SK-N-SH (cell line): ENCODE measurements around the gene CACNA1D. TPM values are rescaled to one million over a fixed set of nuclear protein-coding genes. Genes with fewer than 3 reads are reported as not detected.

ENCODE experiments used
- CTCF ChIA-PET: fragments of 300-600, 350-600 bp; formaldehyde crosslinking; extraction: SDS; loops from one replicate; lab custom pipeline; 2021; lab: Yijun Ruan, JAX
- POLR2A ChIA-PET: fragments of 350-600 bp; sonication (Branson Sonifier 250); formaldehyde crosslinking; extraction: SDS; loops from one replicate; lab custom pipeline; 2020; ENCODE audit warnings: antibody characterized with exemption, inconsistent platforms; lab: Yijun Ruan, JAX
- DNase-seq: peaks from one replicate; pipeline ENCODE4 v3.0.0; 2012
- H2AFZ ChIP-seq: fragments of 200-600 bp; sonication (generic); 2 replicates; pipeline ENCODE4 v1.8.1; 2016; ENCODE audit warnings: antibody characterized with exemption, mild to moderate bottlenecking, low read depth
- H3F3A ChIP-seq: fragments of 200-600 bp; sonication (generic); replicated peaks from 2 replicates; pipeline ENCODE3; 2016; ENCODE audit warnings: antibody characterized with exemption, mild to moderate bottlenecking; ENCODE audit not compliant: insufficient read depth
- H3K27ac ChIP-seq, 2 experiments: fragments of 200-500 bp in 1 of 2; fragments of 200-600 bp in 1 of 2; sonication (Bioruptor generic) in 1 of 2; sonication (generic), shearing (Covaris generic) in 1 of 2; 2 replicates each; pipeline versions ENCODE4 v1.5.1 to v1.6.1; 2014 to 2016; ENCODE audit warnings: low read depth in 2 of 2, inconsistent platforms in 1 of 2, low read length in 1 of 2, mild to moderate bottlenecking in 1 of 2, mixed read lengths in 1 of 2
- H3K27me3 ChIP-seq: fragments of 200-600 bp; sonication (generic), shearing (Covaris generic); 2 replicates; pipeline ENCODE4 v1.6.1; 2016; ENCODE audit warnings: mixed run types; ENCODE audit not compliant: insufficient read depth
- H3K36me3 ChIP-seq, 2 experiments: fragments of 200-500 bp in 1 of 2; fragments of 200-600 bp in 1 of 2; sonication (Bioruptor generic) in 1 of 2; sonication (generic) in 1 of 2; replicated peaks in 1 of 2; 2 replicates each; pipeline versions ENCODE3 to v1.5.1; 2014 to 2016; ENCODE audit warnings: low read length in 1 of 2, mild to moderate bottlenecking in 1 of 2; ENCODE audit not compliant: insufficient read depth in 2 of 2, control insufficient read depth in 1 of 2
- H3K4me1 ChIP-seq, 2 experiments: fragments of 200-500 bp in 1 of 2; fragments of 200-600 bp in 1 of 2; sonication (Bioruptor generic) in 1 of 2; sonication (generic), shearing (Covaris generic) in 1 of 2; 2 replicates each; pipeline versions ENCODE4 v1.5.1 to v1.6.1; 2014 to 2016; ENCODE audit warnings: low read depth in 1 of 2, low read length in 1 of 2, mixed run types in 1 of 2; ENCODE audit not compliant: insufficient read depth in 2 of 2, control insufficient read depth in 1 of 2
- H3K4me2 ChIP-seq: fragments of 200-600 bp; sonication (generic), shearing (Covaris generic); 2 replicates; pipeline ENCODE4 v1.6.1; 2017; ENCODE audit warnings: mixed run types
- H3K4me3 ChIP-seq, 2 experiments: fragments of 200-500 bp in 1 of 2; fragments of 200-600 bp in 1 of 2; sonication (Bioruptor generic) in 1 of 2; sonication (generic), shearing (Covaris generic) in 1 of 2; 2 replicates each; pipeline versions ENCODE4 v1.5.1 to v1.8.1; 2014 to 2016; ENCODE audit warnings: low read depth in 2 of 2, inconsistent platforms in 1 of 2, low read length in 1 of 2, mild to moderate bottlenecking in 1 of 2, mixed read lengths in 1 of 2, moderate library complexity in 1 of 2
- H3K79me2 ChIP-seq: fragments of 200-600 bp; sonication (generic); 2 replicates; pipeline ENCODE4 v1.8.1; 2017; ENCODE audit warnings: mild to moderate bottlenecking; ENCODE audit not compliant: insufficient read depth
- H3K9ac ChIP-seq: fragments of 200-600 bp; sonication (generic); 2 replicates; pipeline ENCODE4 v1.6.1; 2017; ENCODE audit warnings: mixed run types
- H3K9me2 ChIP-seq: fragments of 200-600 bp; sonication (generic); 2 replicates; pipeline ENCODE4 v1.6.1; 2017; ENCODE audit warnings: mixed run types
- H3K9me3 ChIP-seq: fragments of 200-600 bp; sonication (generic); 2 replicates; pipeline ENCODE4 v1.6.1; 2017; ENCODE audit warnings: mixed run types, mild to moderate bottlenecking, moderate library complexity
- H4K20me1 ChIP-seq: fragments of 200-600 bp; sonication (generic); 2 replicates; pipeline ENCODE4 v1.6.1; 2017; ENCODE audit warnings: mild to moderate bottlenecking, mixed run types; ENCODE audit not compliant: insufficient read depth
- ELF1 ChIP-seq: IDR thresholded peaks from 2 replicates; pipeline ENCODE4 v1.4.0; 2012
- EP300 ChIP-seq, 2 experiments: IDR thresholded peaks; 2 replicates each; pipeline versions ENCODE4 v1.4.0 to v1.6.1; 2012; ENCODE audit warnings: borderline replicate concordance in 1 of 2, low read depth in 1 of 2, low read length in 1 of 2
- FOXJ3 ChIP-seq: sonication (generic); formaldehyde crosslinking; IDR thresholded peaks from 2 replicates; pipeline ENCODE4 v1.5.1; 2020; ENCODE audit warnings: mild to moderate bottlenecking, missing genetic modification reagents
- GABPA ChIP-seq: IDR thresholded peaks from 2 replicates; pipeline ENCODE4 v1.4.0; 2012; ENCODE audit warnings: low read depth, mild to moderate bottlenecking
- GATA2 ChIP-seq: sonication (generic); formaldehyde crosslinking; IDR thresholded peaks from 2 replicates; pipeline ENCODE4 v1.5.0; 2020; ENCODE audit warnings: mild to moderate bottlenecking, missing genetic modification reagents
- IRF3 ChIP-seq: fragments of 150-350 bp; IDR thresholded peaks from 2 replicates; pipeline ENCODE4 v1.6.1; 2016; ENCODE audit warnings: mild to moderate bottlenecking, low read depth, low read length
- MEF2A ChIP-seq: IDR thresholded peaks from 2 replicates; pipeline ENCODE4 v1.4.0; 2012; ENCODE audit warnings: low read depth, borderline replicate concordance
- NRF1 ChIP-seq: IDR thresholded peaks from 2 replicates; pipeline ENCODE4 v1.6.1; 2012; ENCODE audit warnings: low read depth, mild to moderate bottlenecking, low read length
- SIN3A ChIP-seq: IDR thresholded peaks from 2 replicates; pipeline ENCODE4 v1.6.1; 2012; ENCODE audit warnings: low read depth, mild to moderate bottlenecking, low read length, moderate library complexity, borderline replicate concordance
- USF1 ChIP-seq: IDR thresholded peaks from 2 replicates; pipeline ENCODE4 v1.4.0; 2012; ENCODE audit warnings: low read depth, borderline replicate concordance
- ZBTB33 ChIP-seq: IDR thresholded peaks from 2 replicates; pipeline ENCODE4 v1.4.0; 2012; ENCODE audit warnings: low read depth, borderline replicate concordance
- WGBS: methylation state at CpG from one replicate; pipeline ENCODE4 v1.1.6; 2017; ENCODE audit warnings: low lambda C conversion rate; 5-methylcytosine and 5-hydroxymethylcytosine counted together
- polyA plus RNA-seq, 3 experiments: library from polyadenylated mRNA; depleted of rRNA; stranded (reverse); fragments of >200 nt; gene quantifications; 2 replicates each; pipeline ENCODE4 v1.2.3, GENCODE V29; 2012
- TF ChIP-seq, protein P1 (sequence below): IDR thresholded peaks from 2 replicates; pipeline ENCODE4 v1.4.0; 2012; ENCODE audit warnings: low read depth

CACNA1D gene
- polyA plus RNA-seq, 1 of the 3 experiments (the other 2 are of a cell fraction), result 0.12 TPM

DNA sequence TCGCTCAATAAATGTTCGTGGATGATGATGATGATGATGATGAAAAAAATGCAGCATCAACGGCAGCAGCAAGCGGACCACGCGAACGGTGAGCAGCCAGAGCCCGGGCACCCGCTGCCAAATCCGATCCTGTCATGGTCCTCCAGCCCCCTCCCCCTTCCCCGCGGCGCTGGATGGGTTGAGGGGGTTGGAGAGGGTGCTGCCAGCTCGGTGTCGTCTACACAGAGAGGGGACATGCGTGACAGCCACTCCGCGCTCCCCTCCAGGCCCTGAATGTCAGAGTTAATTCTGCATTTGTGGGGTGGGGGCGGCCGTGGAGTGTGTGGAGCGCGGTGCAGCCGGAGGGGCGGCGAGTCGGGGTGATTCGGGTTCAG is 722 bp downstream of the CACNA1D start:
- H3K4me3 ChIP-seq, result peak overlapping the region; percentile 35 to 49
- H2AFZ ChIP-seq, result no peak overlapping the region
- peaks cover 43% of the 10 kb centered on the region for H3K27me3 ChIP-seq

More for the DNA sequence above, 722 bp downstream of the CACNA1D start:
- H3K79me2 ChIP-seq, result no peaks in the 10 kb centered on the region
- H4K20me1 ChIP-seq, result no peaks in the 10 kb centered on the region
- H3K9ac ChIP-seq, result no peak overlapping the region
- under 1% methylated on average over 8 of the region's 27 CpGs for WGBS
- no peaks in the 10 kb centered on the region for H3K9me2 ChIP-seq
- H3K4me2 ChIP-seq, result peak overlapping the region; percentile 66
- H3K36me3 ChIP-seq, result no peaks in the 10 kb centered on the region
- H3K9me3 ChIP-seq, result no peaks in the 10 kb centered on the region
- POLR2A ChIA-PET, result interaction anchor here (1.0 kb wide), 1 partner anchor 163 kb away, joined by 3 read pairs; no protein-coding TSS in a partner anchor
- peak; percentile 73 for DNase-seq
- CTCF ChIA-PET, result interaction anchor here (1.5 kb wide), 1 partner anchor 19 kb away, joined by 4 read pairs; no protein-coding TSS in a partner anchor
- H3F3A ChIP-seq, result peaks cover 3% of the 10 kb centered on the region
- H3K4me1 ChIP-seq, result peaks cover 0 to 29% of the 10 kb centered on the region in 2 experiments; a peak in 1 of 4 replicates
- no peak overlapping the region; a peak in 1 of 4 replicates for H3K27ac ChIP-seq
- TF ChIP-seq GABPA (no peak), SIN3A (no peak), GATA2 (CRISPR knock-in tag) (no peak), ELF1 (no peak), EP300 (IDR thresholded peaks at IDR 0.05; ENCODE audit: borderline replicate concordance in 1 of 2, low read depth in 1 of 2, low read length in 1 of 2) (no peak), NRF1 (no peak), IRF3 (no peak), FOXJ3 (CRISPR knock-in tag) (no peak), USF1 (no peak), MEF2A (no peak), ZBTB33 (no peak)
- TF ChIP-seq, protein P1, sequence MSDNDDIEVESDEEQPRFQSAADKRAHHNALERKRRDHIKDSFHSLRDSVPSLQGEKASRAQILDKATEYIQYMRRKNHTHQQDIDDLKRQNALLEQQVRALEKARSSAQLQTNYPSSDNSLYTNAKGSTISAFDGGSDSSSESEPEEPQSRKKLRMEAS, result no peak
